ENCODE data around the gene ACTL6B.

DNA sequence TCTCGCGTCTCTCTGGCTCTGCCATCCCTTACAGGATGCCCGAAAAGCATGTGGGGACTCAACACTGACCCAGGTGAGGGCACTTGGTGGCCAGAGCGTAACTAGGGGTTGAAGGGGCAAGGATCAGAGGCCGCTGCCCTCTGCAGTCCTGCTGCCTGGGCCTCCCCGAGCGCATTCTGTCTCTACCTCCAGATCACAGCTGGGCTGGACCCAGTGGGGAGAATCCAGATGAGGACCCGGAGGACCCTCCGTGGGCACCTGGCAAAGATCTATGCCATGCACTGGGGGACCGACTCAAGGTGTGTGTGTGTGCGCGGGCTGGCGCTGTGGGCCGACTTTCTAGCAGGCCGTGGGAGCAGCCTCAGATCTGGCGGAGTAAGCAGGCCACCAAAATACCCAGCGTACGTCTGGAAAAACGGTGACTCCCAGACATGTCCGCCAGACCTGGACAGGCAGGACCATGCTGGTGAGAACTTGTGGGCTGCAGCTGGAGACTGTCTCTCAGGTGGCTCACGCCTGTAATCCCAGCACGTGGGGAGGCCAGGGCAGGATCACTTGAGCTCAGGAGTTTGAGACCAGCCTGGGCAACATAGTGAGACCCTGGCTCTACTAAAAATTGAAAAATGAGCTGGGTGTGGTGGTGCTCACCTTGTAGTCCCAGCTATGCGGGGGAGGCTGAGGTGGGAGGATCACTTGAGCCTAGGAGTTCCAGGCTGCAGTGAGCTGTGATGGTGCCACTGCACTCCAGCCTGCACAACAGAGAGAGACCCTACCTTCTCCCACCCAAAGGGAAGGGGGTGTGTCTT is 20.5 kb upstream of the ACTL6B start:
- TF ChIP-seq POLR2A (IDR thresholded peaks at IDR 0.05; ENCODE audit: low read depth, low read length) (no peak), POLR2AphosphoS5 (IDR thresholded peaks at IDR 0.05; ENCODE audit: low read depth, low read length) (no peak), TAF1 (IDR thresholded peaks at IDR 0.05; ENCODE audit: low read depth, low read length) (no peak), PAX5 (IDR thresholded peaks at IDR 0.05; ENCODE audit: insufficient read depth, low read length, severe bottlenecking) (no peak), SPI1 (IDR thresholded peaks at IDR 0.05; ENCODE audit: low read depth, low read length) (no peak)

All from GM12891 (cell line).